Choroid plexus epithelial cell (primary cell): Measurements from ENCODE around the gene HSP90AB1.

Experiments used
- DNase-seq: peaks from one replicate; pipeline ENCODE4 v3.0.0-alpha.2; 2010; ENCODE audit warnings: low read depth
- H3K4me3 ChIP-seq: 2 replicates; pipeline ENCODE4 v1.5.1; 2011; ENCODE audit warnings: low read depth, mild to moderate bottlenecking, control low read depth, low read length, moderate library complexity
- TF ChIP-seq, protein P1 (sequence below): conservative IDR thresholded peaks from 2 replicates; pipeline ENCODE4 v1.5.1; 2011; ENCODE audit warnings: low read depth, mild to moderate bottlenecking, control low read depth, inconsistent platforms, low read length, moderate library complexity

The HSP90AB1 gene

DNA sequence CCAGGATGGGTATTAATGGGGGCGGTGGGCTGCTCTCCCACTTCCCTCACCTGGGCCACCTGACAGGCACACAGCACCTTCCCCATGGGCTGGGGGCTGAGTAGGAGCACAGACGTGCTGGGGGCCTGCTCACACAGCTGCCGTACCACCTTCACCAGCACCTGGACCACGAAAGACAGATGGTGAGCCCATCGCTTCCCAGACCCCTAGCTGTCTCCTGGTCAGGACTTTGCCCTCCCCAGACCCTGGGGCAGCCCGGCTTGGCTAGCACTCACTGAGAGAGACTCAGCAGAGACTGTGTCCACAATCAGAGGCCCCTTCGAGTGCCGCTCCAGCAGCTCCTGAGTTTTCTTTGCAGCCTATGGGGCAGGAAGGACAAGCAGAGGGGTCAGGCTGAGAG lies 54.2 kb downstream of the HSP90AB1 start:
- no peak for DNase-seq
- TF ChIP-seq, protein P1, sequence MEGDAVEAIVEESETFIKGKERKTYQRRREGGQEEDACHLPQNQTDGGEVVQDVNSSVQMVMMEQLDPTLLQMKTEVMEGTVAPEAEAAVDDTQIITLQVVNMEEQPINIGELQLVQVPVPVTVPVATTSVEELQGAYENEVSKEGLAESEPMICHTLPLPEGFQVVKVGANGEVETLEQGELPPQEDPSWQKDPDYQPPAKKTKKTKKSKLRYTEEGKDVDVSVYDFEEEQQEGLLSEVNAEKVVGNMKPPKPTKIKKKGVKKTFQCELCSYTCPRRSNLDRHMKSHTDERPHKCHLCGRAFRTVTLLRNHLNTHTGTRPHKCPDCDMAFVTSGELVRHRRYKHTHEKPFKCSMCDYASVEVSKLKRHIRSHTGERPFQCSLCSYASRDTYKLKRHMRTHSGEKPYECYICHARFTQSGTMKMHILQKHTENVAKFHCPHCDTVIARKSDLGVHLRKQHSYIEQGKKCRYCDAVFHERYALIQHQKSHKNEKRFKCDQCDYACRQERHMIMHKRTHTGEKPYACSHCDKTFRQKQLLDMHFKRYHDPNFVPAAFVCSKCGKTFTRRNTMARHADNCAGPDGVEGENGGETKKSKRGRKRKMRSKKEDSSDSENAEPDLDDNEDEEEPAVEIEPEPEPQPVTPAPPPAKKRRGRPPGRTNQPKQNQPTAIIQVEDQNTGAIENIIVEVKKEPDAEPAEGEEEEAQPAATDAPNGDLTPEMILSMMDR, result no peak
- no peak overlapping the region for H3K4me3 ChIP-seq

- no peak for DNase-seq
- no peak overlapping the region for H3K4me3 ChIP-seq
- TF ChIP-seq, protein P1, result no peak
These were observed 55.1 kb downstream of the HSP90AB1 start for GRCh38 chr6:44301782-44302564.

- TF ChIP-seq, protein P1, result no peak
- H3K4me3 ChIP-seq, result no peak overlapping the region
- no peak for DNase-seq
These were observed 56.0 kb downstream of the HSP90AB1 start for GRCh38 chr6:44302856-44303255.
